Aorta (tissue), 5 donors: ENCODE results near the gene GNPTAB. TPM values are rescaled to one million over a fixed set of nuclear protein-coding genes. Genes with fewer than 3 reads are reported as not detected.
"Not testable (repeated sequence)": the region's sequence is repeated elsewhere in the genome, so short reads cannot be mapped to it uniquely, and the experiment has no call there.

Source experiments
- ATAC-seq: fragments of 200-7000 bp; cut with Tn5 transposase; one replicate; pipeline ENCODE4 v1.9.1; 2022; ENCODE audit warnings: moderate library complexity; ENCODE audit not compliant: low FRiP score
- DNase-seq, 2 donors: peaks; one replicate each; pipeline ENCODE4 v3.0.0-alpha.2; 2020
- H3K27ac ChIP-seq, 2 donors: one replicate each; pipeline ENCODE4 v1.5.1; 2013; ENCODE audit warnings: low read length in 2 of 2, mild to moderate bottlenecking in 2 of 2, moderate library complexity in 2 of 2, control low read depth in 1 of 2, inconsistent platforms in 1 of 2, low read depth in 1 of 2
- H3K27me3 ChIP-seq, 2 donors: one replicate each; pipeline ENCODE4 v1.6.1; 2013; ENCODE audit warnings: control low read depth in 1 of 2, low read length in 1 of 2, mild to moderate bottlenecking in 1 of 2, moderate library complexity in 1 of 2; ENCODE audit not compliant: insufficient read depth in 2 of 2, control insufficient read depth in 1 of 2
- H3K36me3 ChIP-seq, 2 donors: one replicate each; pipeline ENCODE4 v1.6.1; 2013; ENCODE audit warnings: control low read depth in 1 of 2, low read length in 1 of 2, mild to moderate bottlenecking in 1 of 2; ENCODE audit not compliant: insufficient read depth in 2 of 2, control insufficient read depth in 1 of 2
- H3K4me1 ChIP-seq, 2 donors: one replicate each; pipeline ENCODE4 v1.6.1; 2013; ENCODE audit warnings: low read length in 2 of 2, control low read depth in 1 of 2, mild to moderate bottlenecking in 1 of 2, moderate library complexity in 1 of 2; ENCODE audit not compliant: insufficient read depth in 2 of 2, control insufficient read depth in 1 of 2
- H3K4me3 ChIP-seq, 2 donors: one replicate each; pipeline ENCODE4 v1.5.1; 2013; ENCODE audit warnings: low read length in 2 of 2, control low read depth in 1 of 2, mild to moderate bottlenecking in 1 of 2
- H3K9me3 ChIP-seq: one replicate; pipeline ENCODE4 v1.6.1; 2013; ENCODE audit warnings: mild to moderate bottlenecking, low read length; ENCODE audit not compliant: control insufficient read depth
- WGBS, 2 donors: extraction: QIAGEN DNeasy Blood & Tissue Kit; methylation state at CpG; one replicate each; pipeline ENCODE4 v1.1.7; 2013; 5-methylcytosine and 5-hydroxymethylcytosine counted together
- intact Hi-C, 2 donors: fragments of 100-400 bp; cut with DNase I; formaldehyde crosslinking; loops; one replicate each; pipeline versions ENCODE4 v1.14.2 to v1.15.0; 2022
- polyA plus RNA-seq, 2 donors: library from polyadenylated mRNA; stranded (reverse); fragments of 200-250 nt; gene quantifications; one replicate each; pipeline ENCODE4 v1.2.3, GENCODE V29; 2013
- total RNA-seq, 2 donors: library from RNA; stranded (reverse); fragmentation: NEBNext Ultra II Directional; extraction: Animal tissue kit (Norgen Biotek cat#: 25700); gene quantifications; one replicate each; pipeline ENCODE4 v1.2.1, GENCODE V29; 2021
- donor health status: healthy with polysubstance abuse.
- donor health status: Bipolar disorder and iron deficiency.
- donor health status: DM: no; HTN: no; CAD: no.
- donor health status: DM: no; HTN: no; CAD: no.
- donor health status: DM: yes; HTN: yes; CAD: no.

GNPTAB gene
- total and polyA plus RNA-seq, 4 donors: 9.1 to 43.3 (median 19.2) TPM

DNA sequence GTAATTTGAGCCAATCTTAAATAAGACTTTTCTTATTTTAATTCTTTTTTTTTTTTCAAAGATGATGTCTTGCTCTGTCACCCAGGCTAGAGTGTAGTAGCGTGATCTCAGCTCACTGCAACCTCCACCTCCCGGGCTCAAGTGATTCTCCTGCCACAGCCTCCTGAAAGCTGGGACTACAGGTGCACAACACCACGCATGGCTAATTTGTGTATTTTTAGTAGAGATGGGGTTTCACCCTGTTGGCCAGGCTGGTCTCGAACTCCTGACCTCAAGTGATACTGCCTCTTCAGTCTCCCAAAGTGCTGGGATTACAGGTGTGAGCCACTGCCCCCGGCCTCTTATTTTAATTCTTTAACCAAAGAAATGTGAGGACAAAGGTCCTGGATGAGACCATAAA, 25.9 kb upstream of the GNPTAB start:
- H3K4me3 ChIP-seq, H3K27me3 ChIP-seq, intact Hi-C loops, H3K4me1 ChIP-seq, H3K27ac ChIP-seq, DNase-seq, ATAC-seq, H3K36me3 ChIP-seq, H3K9me3 ChIP-seq: not testable (repeated sequence)
- 89 to 94% methylated on average over 5 of the region's 5 CpGs for WGBS, 2 donors

DNA sequence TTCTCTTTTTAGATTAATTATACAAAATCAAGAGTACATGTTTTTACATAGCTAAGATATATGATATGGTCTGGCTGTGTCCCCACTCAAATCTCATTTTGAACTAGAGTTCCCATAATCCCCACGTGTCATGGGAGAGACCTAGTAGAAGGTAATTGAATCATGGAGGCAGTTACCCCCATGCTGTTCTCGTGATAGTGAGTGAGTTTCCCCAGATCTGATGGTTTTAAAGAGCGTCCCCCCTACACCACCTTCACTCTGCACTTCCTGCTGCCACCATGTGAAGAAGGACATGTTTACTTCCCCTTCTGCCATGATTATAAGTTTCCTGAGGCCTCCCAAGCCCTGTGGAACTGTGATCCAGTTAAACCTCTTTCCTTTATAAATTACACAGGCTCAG, 25.2 kb upstream of the GNPTAB start:
- ATAC-seq (no peak), DNase-seq (no peak)
- WGBS, 2 donors: 77 to 82% methylated on average over 3 of the region's 3 CpGs
- H3K4me3 ChIP-seq: no peak overlapping the region
- H3K27ac ChIP-seq: no peak overlapping the region
- no peaks in the 10 kb centered on the region for H3K27me3 ChIP-seq
- H3K36me3 ChIP-seq: no peaks in the 10 kb centered on the region
- no peaks in the 10 kb centered on the region for H3K9me3 ChIP-seq
- no peaks in the 10 kb centered on the region for H3K4me1 ChIP-seq
- intact Hi-C loops: no loop called here

GRCh38 chr12:101855364-101855884, 24.7 kb upstream of the GNPTAB start:
- Histone ChIP-seq H3K36me3 (no peaks in the 10 kb centered on the region), H3K4me1 (no peaks in the 10 kb centered on the region), H3K9me3 (no peaks in the 10 kb centered on the region), H3K4me3 (no peak overlapping the region), H3K27ac (no peak overlapping the region), H3K27me3 (no peaks in the 10 kb centered on the region)
- no peak for ATAC-seq
- 5 to 13% methylated on average over 3 of the region's 3 CpGs for WGBS, 2 donors
- DNase-seq: no peak
- intact Hi-C loops: no loop called here

GRCh38 chr12:101854747-101855146, 24.0 kb upstream of the GNPTAB start:
- H3K4me1 ChIP-seq: no peaks in the 10 kb centered on the region
- intact Hi-C loops: no loop called here
- H3K36me3 ChIP-seq: no peaks in the 10 kb centered on the region
- WGBS, 2 donors: 96 to 97% methylated on average over 1 of the region's 1 CpG
- no peaks in the 10 kb centered on the region for H3K27me3 ChIP-seq
- ATAC-seq (no peak), DNase-seq (no peak)
- no peak overlapping the region for H3K27ac ChIP-seq
- no peaks in the 10 kb centered on the region for H3K9me3 ChIP-seq
- H3K4me3 ChIP-seq: no peak overlapping the region

GRCh38 chr12:101852998-101853397, 22.2 kb upstream of the GNPTAB start:
- H3K27me3 ChIP-seq: no peaks in the 10 kb centered on the region
- no peak overlapping the region for H3K27ac ChIP-seq
- DNase-seq: no peak
- intact Hi-C loops: no loop called here
- no peaks in the 10 kb centered on the region for H3K9me3 ChIP-seq
- no peaks in the 10 kb centered on the region for H3K4me1 ChIP-seq
- H3K36me3 ChIP-seq: no peaks in the 10 kb centered on the region
- ATAC-seq: no peak
- no peak overlapping the region for H3K4me3 ChIP-seq

- no peak for ATAC-seq
- intact Hi-C loops: no loop called here
- Histone ChIP-seq H3K9me3 (no peaks in the 10 kb centered on the region), H3K4me3 (no peak overlapping the region), H3K36me3 (no peaks in the 10 kb centered on the region), H3K27me3 (no peaks in the 10 kb centered on the region), H3K4me1 (no peaks in the 10 kb centered on the region), H3K27ac (no peak overlapping the region)
- WGBS, 2 donors: 85 to 91% methylated on average over 1 of the region's 1 CpG
- DNase-seq: no peak
Observed at GRCh38 chr12:101850199-101850598, 19.4 kb upstream of the GNPTAB start.

- ATAC-seq (no peak), DNase-seq (no peak)
- no peak overlapping the region for H3K4me3 ChIP-seq
- H3K36me3 ChIP-seq: no peaks in the 10 kb centered on the region
- H3K27me3 ChIP-seq: no peaks in the 10 kb centered on the region
- no peak overlapping the region for H3K27ac ChIP-seq
- intact Hi-C loops: no loop called here
- H3K4me1 ChIP-seq: no peaks in the 10 kb centered on the region
- 70 to 74% methylated on average over 5 of the region's 5 CpGs for WGBS, 2 donors
- H3K9me3 ChIP-seq: no peaks in the 10 kb centered on the region
Observed at GRCh38 chr12:101847325-101847724, 16.6 kb upstream of the GNPTAB start.

- Histone ChIP-seq H3K9me3 (no peaks in the 10 kb centered on the region), H3K36me3 (no peaks in the 10 kb centered on the region), H3K27me3 (no peaks in the 10 kb centered on the region), H3K27ac (no peak overlapping the region), H3K4me3 (no peak overlapping the region), H3K4me1 (no peaks in the 10 kb centered on the region)
- ATAC-seq: no peak
- intact Hi-C loops: no loop called here
- no peak for DNase-seq
- WGBS, 2 donors: 61 to 63% methylated on average over 5 of the region's 5 CpGs
Observed at GRCh38 chr12:101845137-101845711, 14.5 kb upstream of the GNPTAB start.

GRCh38 chr12:101841069-101841468, 10.3 kb upstream of the GNPTAB start:
- H3K27me3 ChIP-seq: no peaks in the 10 kb centered on the region
- no peaks in the 10 kb centered on the region for H3K36me3 ChIP-seq
- H3K4me3 ChIP-seq: no peak overlapping the region
- intact Hi-C loops: loop anchor here (2.0 kb wide), 1 partner anchor 68 kb away; no protein-coding TSS in a partner anchor
- ATAC-seq (no peak), DNase-seq (no peak)
- H3K9me3 ChIP-seq: no peaks in the 10 kb centered on the region
- 89 to 91% methylated on average over 4 of the region's 4 CpGs for WGBS, 2 donors
- H3K27ac ChIP-seq: no peak overlapping the region
- no peaks in the 10 kb centered on the region for H3K4me1 ChIP-seq
